ENCODE data around the gene LY6G5B. TPM values are rescaled to one million over a fixed set of nuclear protein-coding genes. Genes with fewer than 3 reads are reported as not detected.
"Not testable (repeated sequence)": the region's sequence is repeated elsewhere in the genome, so short reads cannot be mapped to it uniquely, and the experiment has no call there.

LY6G5B gene
- total RNA-seq, 2 experiments from 2014 or later = 16.7 to 17.2 TPM

DNA sequence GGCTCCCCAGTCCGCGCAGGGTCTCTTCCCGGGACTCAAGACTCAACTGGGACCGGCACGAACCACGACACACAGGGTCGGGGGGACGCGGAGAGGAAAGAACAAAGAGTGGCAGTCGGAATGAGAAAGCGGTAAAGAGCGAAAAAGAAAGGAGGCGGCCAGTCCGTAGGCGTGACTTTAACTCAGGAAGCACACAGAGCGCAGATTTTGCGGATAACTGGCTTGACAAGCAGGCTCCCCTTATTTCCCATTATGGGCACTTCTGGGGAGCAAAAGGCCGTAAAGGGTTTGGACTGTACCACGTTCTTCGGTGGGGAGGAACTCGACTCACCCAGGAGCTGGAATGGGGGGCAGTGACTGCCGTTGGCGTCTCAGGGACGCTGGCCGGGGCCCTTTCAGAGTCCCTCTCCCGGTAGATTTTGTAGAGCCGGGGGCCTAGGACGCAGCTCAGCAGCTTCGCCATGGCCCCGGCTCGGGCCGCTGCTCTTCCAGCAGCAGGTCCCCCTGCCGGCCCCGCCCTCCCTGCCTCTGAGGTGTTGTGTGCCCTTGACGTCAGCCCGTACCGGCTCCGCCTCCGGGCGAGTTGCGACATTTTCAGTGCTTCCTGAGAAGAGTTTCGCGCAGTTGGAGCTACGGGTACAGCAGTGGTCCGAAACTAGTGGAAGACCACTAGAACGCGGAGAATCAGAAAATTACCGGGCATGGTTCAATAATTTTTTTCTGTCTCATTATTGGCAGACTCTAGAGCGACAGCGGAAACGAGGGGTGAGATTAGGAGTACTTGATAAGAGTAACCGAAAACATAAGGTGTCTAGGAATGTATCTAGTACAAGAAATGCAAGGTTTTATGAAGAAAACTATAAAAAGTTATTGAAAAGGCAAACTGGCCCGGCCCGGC lies 33.3 kb downstream of the LY6G5B start, which contains the start of gene ABHD16A:
Gene ABHD16A, minus strand, starts transcription at position 506 of the 898 bp plus-strand sequence. Its CDS starts 43 bp downstream, at position 463.
- DNase-seq = peak; percentile 98
- Mint-ChIP-seq H3K27ac (peak within 1 kb of the TSS; percentile 95), H3K9me3 (no peaks in the 10 kb centered on the region), H3K4me1 (peaks cover 32% of the 10 kb centered on the region), H3K27me3 (no peaks in the 10 kb centered on the region), H3K36me3 (ENCODE audit: low read depth) (peaks cover 14% of the 10 kb centered on the region), H3K4me3 (peak within 1 kb of the TSS; percentile 98)
- POLR2A ChIA-PET = interaction anchor here (0.7 to 3.7 kb wide), 25 partner anchors 8 to 195 kb away, joined by 3 to 73 read pairs (median 4); partner anchors contain the start of genes BAG6, C6orf47, CLIC1 and CSNK2B
- CTCF ChIA-PET = interaction anchor here (0.6 to 2.6 kb wide), 11 partner anchors 9 to 249 kb away, joined by 3 to 18 read pairs (median 3); partner anchors contain the start of genes C6orf47, EHMT2 and MSH5

DNA sequence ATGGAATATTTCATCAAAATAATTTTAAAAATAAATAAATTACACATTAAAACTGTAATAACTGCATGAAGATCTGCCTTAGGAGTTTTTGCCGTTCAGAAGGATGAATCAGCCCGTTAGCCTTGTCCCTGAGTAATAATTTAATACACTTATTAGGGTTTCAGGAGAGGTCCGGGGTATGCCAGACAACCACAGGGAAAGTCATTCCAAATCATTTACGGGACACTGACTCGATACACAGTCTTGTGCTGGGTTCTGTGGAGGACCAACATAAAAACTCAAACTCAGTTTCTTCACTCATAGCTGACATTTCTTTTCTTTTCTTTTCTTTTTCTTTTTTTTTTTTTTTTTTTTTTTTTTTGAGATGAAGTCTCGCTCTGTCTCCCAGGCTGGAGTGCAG lies 36.2 kb downstream of the LY6G5B start:
- Mint-ChIP-seq H3K36me3 (ENCODE audit: low read depth) (peaks cover 4% of the 10 kb centered on the region), H3K4me1 (peaks cover 29% of the 10 kb centered on the region), H3K27me3 (no peaks in the 10 kb centered on the region), H3K9me3 (no peaks in the 10 kb centered on the region), H3K4me3 (no peak overlapping the region), H3K27ac (no peak overlapping the region)
- CTCF ChIA-PET = interaction anchor here (1.4 kb wide), 1 partner anchor 32 kb away, joined by 3 read pairs; no protein-coding TSS in a partner anchor
- DNase-seq = no peak
- POLR2A ChIA-PET = no interaction called here

DNA sequence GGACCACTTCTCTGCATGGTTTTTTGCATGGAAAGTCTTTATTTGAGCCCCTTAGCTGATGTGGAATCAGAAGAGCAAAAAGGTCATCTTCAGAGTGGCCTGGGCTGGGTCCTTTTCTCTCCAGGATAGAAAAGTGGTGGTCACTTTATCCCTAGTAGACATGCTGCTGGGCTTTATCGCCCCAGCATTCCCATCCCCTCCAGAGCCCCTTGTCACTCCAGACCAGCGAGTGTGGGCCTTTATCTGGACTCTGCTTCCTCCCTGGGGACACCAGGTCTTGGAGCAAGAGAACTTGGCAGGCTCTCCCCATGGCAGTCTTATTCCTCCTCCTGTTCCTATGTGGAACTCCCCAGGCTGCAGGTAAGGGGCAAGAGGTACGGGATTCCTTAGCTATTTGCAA lies 36.8 kb downstream of the LY6G5B start, which contains the start of gene LY6G6F:
Gene LY6G6F, plus strand, starts transcription at position 268 of the 400 bp plus-strand sequence. Its CDS starts 41 bp downstream, at position 309.
- ChIA-PET POLR2A (interaction anchor here (0.6 kb wide), 1 partner anchor 121 kb away, joined by 3 read pairs; the partner anchor contains the start of gene HSPA1B), CTCF (interaction anchor here (1.4 kb wide), 1 partner anchor 32 kb away, joined by 3 read pairs; no protein-coding TSS in a partner anchor)
- no peak within 1 kb of the TSS for H3K4me3 Mint-ChIP-seq
- DNase-seq = no peak
- no peaks in the 10 kb centered on the region for H3K9me3 Mint-ChIP-seq
- no peak within 1 kb of the TSS for H3K27ac Mint-ChIP-seq
- peaks cover 29% of the 10 kb centered on the region for H3K4me1 Mint-ChIP-seq
- H3K27me3 Mint-ChIP-seq = no peaks in the 10 kb centered on the region
- no peaks in the 10 kb centered on the region for H3K36me3 Mint-ChIP-seq (ENCODE audit: low read depth)

DNA sequence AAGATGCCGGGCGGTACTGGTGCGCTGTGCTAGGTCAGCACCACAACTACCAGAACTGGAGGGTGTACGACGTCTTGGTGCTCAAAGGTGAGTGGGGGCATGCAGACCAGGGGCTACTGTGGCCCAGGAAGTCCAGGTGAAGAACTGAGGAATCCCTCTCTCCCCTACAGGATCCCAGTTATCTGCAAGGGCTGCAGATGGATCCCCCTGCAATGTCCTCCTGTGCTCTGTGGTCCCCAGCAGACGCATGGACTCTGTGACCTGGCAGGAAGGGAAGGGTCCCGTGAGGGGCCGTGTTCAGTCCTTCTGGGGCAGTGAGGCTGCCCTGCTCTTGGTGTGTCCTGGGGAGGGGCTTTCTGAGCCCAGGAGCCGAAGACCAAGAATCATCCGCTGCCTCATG lies 37.9 kb downstream of the LY6G5B start:
- Mint-ChIP-seq H3K36me3 (ENCODE audit: low read depth) (no peaks in the 10 kb centered on the region), H3K27me3 (peaks cover 2% of the 10 kb centered on the region), H3K4me1 (peaks cover 33% of the 10 kb centered on the region), H3K9me3 (no peaks in the 10 kb centered on the region), H3K4me3 (no peak overlapping the region), H3K27ac (no peak overlapping the region)
- CTCF ChIA-PET = no interaction called here
- POLR2A ChIA-PET = no interaction called here
- DNase-seq = no peak

DNA sequence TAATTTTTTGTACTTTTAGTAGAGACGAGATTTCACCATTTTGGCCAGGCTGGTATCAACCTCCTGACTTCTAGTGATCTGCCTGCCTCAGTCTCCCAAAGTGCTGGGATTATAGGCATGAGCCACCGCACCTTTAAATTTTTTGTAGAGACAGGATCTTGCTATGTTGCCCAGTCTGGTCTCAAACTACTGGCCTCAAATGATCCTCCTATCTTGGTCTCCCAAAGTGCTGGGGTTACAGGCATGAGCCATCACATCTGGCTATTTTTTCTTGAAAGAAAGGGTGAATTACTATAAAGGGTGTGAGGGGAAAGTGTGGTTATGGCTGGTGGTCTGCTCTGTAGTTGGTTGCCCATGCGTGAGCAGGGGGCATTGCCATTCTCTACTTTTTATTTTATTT lies 38.4 kb downstream of the LY6G5B start:
- no peak for DNase-seq
- no peak overlapping the region for H3K27ac Mint-ChIP-seq
- CTCF ChIA-PET = no interaction called here
- peaks cover 32% of the 10 kb centered on the region for H3K4me1 Mint-ChIP-seq
- no peak overlapping the region for H3K4me3 Mint-ChIP-seq
- H3K27me3 Mint-ChIP-seq = peaks cover 6% of the 10 kb centered on the region
- H3K9me3 Mint-ChIP-seq = no peaks in the 10 kb centered on the region
- POLR2A ChIA-PET = no interaction called here
- H3K36me3 Mint-ChIP-seq (ENCODE audit: low read depth) = no peaks in the 10 kb centered on the region

DNA sequence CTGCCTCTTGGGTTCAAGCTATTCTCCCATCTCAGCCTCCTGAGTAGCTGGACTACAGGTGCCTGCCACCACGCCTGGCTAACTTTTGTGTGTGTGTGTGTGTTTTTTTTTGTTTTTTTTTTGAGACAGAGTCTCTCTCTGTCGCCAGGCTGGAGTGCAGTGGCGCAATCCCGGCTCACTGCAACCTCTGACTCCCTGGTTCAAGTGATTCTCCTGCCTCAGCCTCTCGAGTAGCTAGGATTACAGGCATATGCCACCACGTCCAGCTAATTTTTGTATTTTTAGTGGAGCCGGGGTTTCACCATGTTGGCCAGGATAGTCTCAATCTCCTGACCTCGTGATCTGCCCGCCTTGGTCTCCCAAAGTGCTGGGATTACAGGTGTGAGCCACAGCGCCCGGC lies 39.4 kb downstream of the LY6G5B start:
- CTCF ChIA-PET = interaction anchor here (0.7 kb wide), 1 partner anchor 1159 kb away, joined by 3 read pairs; no protein-coding TSS in a partner anchor
- H3K27me3 Mint-ChIP-seq; H3K27ac Mint-ChIP-seq; H3K9me3 Mint-ChIP-seq; DNase-seq; H3K4me3 Mint-ChIP-seq; POLR2A ChIA-PET; H3K36me3 Mint-ChIP-seq (ENCODE audit: low read depth): not testable (repeated sequence)
- peaks cover 26% of the 10 kb centered on the region for H3K4me1 Mint-ChIP-seq

DNA sequence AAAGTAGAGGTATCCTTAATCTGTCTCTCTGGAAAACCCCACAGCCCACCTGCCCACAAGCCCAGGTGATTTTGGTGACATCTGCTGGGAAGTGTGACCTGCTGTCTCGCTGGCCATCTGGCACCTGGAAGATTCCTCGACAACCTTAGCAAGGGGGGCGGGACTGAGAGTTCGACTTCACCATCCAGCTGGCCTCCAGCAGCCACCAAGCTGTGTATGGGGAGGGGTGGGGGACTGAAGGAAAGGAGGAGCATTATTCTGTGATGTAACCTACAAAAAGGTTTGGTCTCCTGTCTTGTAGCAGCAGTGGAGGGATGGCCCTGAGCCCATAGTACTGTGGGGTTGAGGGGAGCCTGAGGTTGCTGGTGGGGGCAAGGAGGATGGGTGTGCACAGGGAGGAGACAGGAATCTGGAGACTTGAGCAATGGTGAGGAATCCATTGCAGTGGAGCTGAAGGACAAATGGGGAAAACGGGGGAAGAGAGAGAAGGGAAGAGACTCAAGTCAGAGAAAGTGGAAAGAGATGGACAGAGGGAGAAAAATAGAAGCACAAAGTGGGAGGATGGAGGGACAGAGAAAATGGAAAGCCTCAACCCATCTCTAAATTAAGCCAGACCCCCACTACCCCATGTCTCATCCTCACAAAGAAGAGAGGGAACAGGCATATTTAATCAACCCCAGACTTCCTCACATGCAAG lies 40.9 kb downstream of the LY6G5B start:
- Mint-ChIP-seq H3K27ac (no peak overlapping the region), H3K9me3 (no peaks in the 10 kb centered on the region), H3K4me3 (peak overlapping the region; percentile 30), H3K4me1 (peaks cover 26% of the 10 kb centered on the region), H3K27me3 (peaks cover 13% of the 10 kb centered on the region), H3K36me3 (ENCODE audit: low read depth) (no peaks in the 10 kb centered on the region)
- POLR2A ChIA-PET = interaction anchor here (0.6 to 2.7 kb wide), 12 partner anchors 8 to 128 kb away, joined by 3 to 9 read pairs (median 3); partner anchors contain the start of genes ABHD16A, CLIC1 and MSH5
- CTCF ChIA-PET = interaction anchor here (1.0 to 1.6 kb wide), 3 partner anchors 21 to 241 kb away, joined by 4 to 5 read pairs (median 4); no protein-coding TSS in a partner anchor
- DNase-seq = no peak

DNA sequence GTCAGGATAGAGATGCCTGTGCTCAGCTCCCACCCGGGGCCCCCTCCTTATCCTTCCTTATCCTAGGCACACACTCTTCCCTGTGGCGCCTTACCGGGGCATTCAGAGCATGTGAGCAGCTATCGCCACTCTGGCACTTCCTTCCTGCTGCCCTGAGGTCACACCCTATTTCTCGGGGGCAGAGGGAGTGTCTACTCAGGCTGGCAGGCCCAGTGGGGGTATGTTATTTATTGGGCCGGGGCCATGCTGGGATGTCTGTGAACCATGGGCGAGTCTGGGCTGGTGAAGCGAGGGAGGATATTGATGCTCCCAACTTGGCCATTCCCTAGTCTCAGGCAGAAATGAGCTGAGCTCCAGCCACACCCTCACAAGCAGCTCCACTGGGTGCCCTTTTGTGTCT lies 41.5 kb downstream of the LY6G5B start:
- Mint-ChIP-seq H3K27ac (peak overlapping the region; percentile 47), H3K36me3 (ENCODE audit: low read depth) (no peaks in the 10 kb centered on the region), H3K9me3 (no peaks in the 10 kb centered on the region), H3K4me1 (peaks cover 26% of the 10 kb centered on the region), H3K27me3 (peaks cover 13% of the 10 kb centered on the region), H3K4me3 (peak overlapping the region; percentile 30)
- CTCF ChIA-PET = interaction anchor here (0.6 to 1.6 kb wide), 7 partner anchors 22 to 241 kb away, joined by 3 to 5 read pairs (median 3); partner anchors contain the start of gene VARS1
- DNase-seq = no peak
- POLR2A ChIA-PET = interaction anchor here (0.6 to 2.7 kb wide), 12 partner anchors 8 to 127 kb away, joined by 3 to 9 read pairs (median 3); partner anchors contain the start of genes ABHD16A, CLIC1 and MSH5

DNA sequence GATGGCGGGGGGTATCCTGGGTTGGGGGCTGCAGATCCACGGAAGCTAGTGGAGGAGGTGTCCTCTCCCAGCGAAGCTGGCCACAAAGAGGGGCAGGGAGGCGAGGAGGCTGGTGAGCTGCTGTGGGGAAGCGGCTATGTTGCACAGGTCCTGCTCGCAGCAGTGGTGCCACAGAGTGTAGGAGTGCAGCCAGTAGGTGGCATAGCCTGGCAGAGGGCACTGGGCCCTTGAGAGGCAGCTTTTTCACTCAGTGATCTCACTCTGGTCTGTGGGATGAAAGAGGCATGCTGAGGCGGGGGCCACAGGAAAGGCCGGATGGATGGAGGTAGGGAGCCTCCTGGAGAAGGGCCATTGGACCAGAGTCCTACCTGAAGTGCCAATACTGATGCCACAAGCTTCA lies 42.5 kb downstream of the LY6G5B start:
- Mint-ChIP-seq H3K9me3 (no peaks in the 10 kb centered on the region), H3K27me3 (peaks cover 13% of the 10 kb centered on the region), H3K27ac (no peak overlapping the region), H3K4me1 (peaks cover 26% of the 10 kb centered on the region), H3K4me3 (no peak overlapping the region), H3K36me3 (ENCODE audit: low read depth) (no peaks in the 10 kb centered on the region)
- peak; percentile 30 for DNase-seq
- POLR2A ChIA-PET = interaction anchor here (1.8 to 2.7 kb wide), 4 partner anchors 9 to 28 kb away, joined by 6 to 9 read pairs (median 7); partner anchors contain the start of genes ABHD16A, DDAH2 and MSH5
- CTCF ChIA-PET = interaction anchor here (0.6 to 1.6 kb wide), 5 partner anchors 9 to 240 kb away, joined by 3 to 4 read pairs (median 3); partner anchors contain the start of gene ABHD16A

DNA sequence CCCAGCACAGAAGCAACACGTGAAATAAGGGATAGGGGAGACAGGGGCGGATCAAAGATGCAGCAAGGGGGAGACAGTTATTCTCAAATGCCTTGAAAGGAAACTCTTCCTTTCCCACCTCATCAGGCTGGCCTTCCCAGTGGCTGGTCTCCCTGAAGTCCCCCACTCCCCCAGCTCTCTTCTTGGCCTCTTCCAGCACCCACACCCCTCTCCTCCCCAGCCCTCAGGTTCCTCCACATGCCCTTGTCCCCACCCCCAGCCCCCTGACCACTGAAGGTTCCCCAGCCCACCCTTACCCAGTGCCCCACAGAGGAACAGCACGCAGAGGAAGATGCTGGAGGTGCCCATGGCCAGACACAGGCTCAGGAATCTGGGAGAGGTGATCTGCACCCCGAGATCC lies 43.7 kb downstream of the LY6G5B start:
- no peaks in the 10 kb centered on the region for H3K36me3 Mint-ChIP-seq (ENCODE audit: low read depth)
- CTCF ChIA-PET = interaction anchor here (1.1 kb wide), 1 partner anchor 25 kb away, joined by 3 read pairs; no protein-coding TSS in a partner anchor
- POLR2A ChIA-PET = interaction anchor here (1.2 to 2.7 kb wide), 3 partner anchors 12 to 27 kb away, joined by 3 to 7 read pairs (median 6); partner anchors contain the start of genes DDAH2 and MSH5
- no peak overlapping the region for H3K27ac Mint-ChIP-seq
- H3K4me3 Mint-ChIP-seq = no peak overlapping the region
- no peaks in the 10 kb centered on the region for H3K9me3 Mint-ChIP-seq
- peaks cover 26% of the 10 kb centered on the region for H3K4me1 Mint-ChIP-seq
- no peak for DNase-seq
- H3K27me3 Mint-ChIP-seq = peaks cover 13% of the 10 kb centered on the region

DNA sequence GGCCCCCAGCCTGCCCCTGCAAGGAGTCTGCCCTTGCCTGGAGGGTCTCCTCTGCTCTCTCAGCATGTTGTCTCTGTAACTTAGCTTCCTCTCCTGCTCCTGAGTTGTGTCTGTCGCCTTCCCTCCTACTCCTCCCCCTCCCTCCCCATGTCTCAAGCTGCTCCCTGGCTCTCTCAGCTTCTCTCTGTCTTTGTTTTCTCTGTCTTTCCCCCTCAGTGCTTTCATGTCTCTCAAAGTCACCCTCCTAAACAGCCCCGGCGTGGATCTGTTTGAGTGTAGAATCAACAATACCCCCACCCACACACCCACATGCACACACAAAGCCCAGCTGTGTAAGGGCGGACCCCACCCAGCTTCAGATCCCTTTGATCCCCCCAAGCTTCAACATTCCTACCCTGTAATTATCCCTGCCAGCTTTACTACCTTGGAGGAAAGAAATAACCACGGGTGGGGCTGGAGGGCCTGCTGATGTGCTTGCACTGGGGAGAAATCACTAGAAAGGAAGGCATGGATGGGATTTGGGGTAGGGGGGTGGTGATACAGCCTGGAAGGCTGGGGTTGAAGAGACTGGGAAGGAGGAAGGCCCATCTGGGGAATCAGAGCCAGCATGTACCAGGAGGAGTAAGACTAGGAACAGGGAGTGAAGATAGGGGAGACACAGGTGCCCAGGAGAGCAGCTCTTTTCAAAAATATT lies 44.4 kb downstream of the LY6G5B start:
- POLR2A ChIA-PET = interaction anchor here (0.7 to 2.2 kb wide), 6 partner anchors 11 to 27 kb away, joined by 3 to 7 read pairs (median 3); partner anchors contain the start of gene DDAH2

More for the DNA sequence above, 44.4 kb downstream of the LY6G5B start:
- Mint-ChIP-seq H3K27ac (no peak overlapping the region), H3K27me3 (peaks cover 13% of the 10 kb centered on the region), H3K4me1 (peaks cover 26% of the 10 kb centered on the region), H3K4me3 (no peak overlapping the region), H3K9me3 (no peaks in the 10 kb centered on the region), H3K36me3 (ENCODE audit: low read depth) (no peaks in the 10 kb centered on the region)
- CTCF ChIA-PET = interaction anchor here (0.7 to 1.1 kb wide), 3 partner anchors 9 to 116 kb away, joined by 3 read pairs; partner anchors contain the start of gene MPIG6B
- no peak for DNase-seq
